HCT116 (cell line): Measurements from ENCODE around the gene RBCK1.

Source experiments
- ATF3 ChIP-seq: IDR thresholded peaks from 2 replicates; pipeline ENCODE4 v1.6.1; 2012
- CTCF ChIP-seq, 3 experiments: fragments of 200-600 bp in 1 of 3; sonication (generic) in 1 of 3; IDR thresholded peaks in 2 of 3; conservative IDR thresholded peaks in 1 of 3; 2 replicates each; pipeline ENCODE4 v1.5.1; 2012 to 2017; ENCODE audit warnings: low read depth in 2 of 3, low read length in 2 of 3, antibody characterized with exemption in 1 of 3, borderline replicate concordance in 1 of 3, control low read depth in 1 of 3, mild to moderate bottlenecking in 1 of 3, mixed read lengths in 1 of 3, mixed run types in 1 of 3, moderate library complexity in 1 of 3; ENCODE audit not compliant: insufficient read depth in 1 of 3
- EZH2 ChIP-seq: fragments of 200-600 bp; sonication (generic); IDR thresholded peaks from 2 replicates; pipeline ENCODE4 v1.6.1; 2017; ENCODE audit warnings: antibody characterized with exemption, mixed run types
- MAX ChIP-seq: IDR thresholded peaks from 2 replicates; pipeline ENCODE4 v1.6.1; 2012
- POLR2A ChIP-seq: IDR thresholded peaks from 2 replicates; pipeline ENCODE4 v1.7.0; 2011; ENCODE audit warnings: borderline replicate concordance; ENCODE audit not compliant: insufficient read depth, insufficient read length; ENCODE audit errors: extremely low read depth
- POLR2AphosphoS5 ChIP-seq: IDR thresholded peaks from 2 replicates; pipeline ENCODE4 v1.6.1; 2011; ENCODE audit warnings: mild to moderate bottlenecking, low read depth, low read length, moderate library complexity
- SIN3A ChIP-seq: IDR thresholded peaks from 2 replicates; pipeline ENCODE4 v1.6.1; 2012; ENCODE audit warnings: low read depth
- SP1 ChIP-seq: IDR thresholded peaks from 2 replicates; pipeline ENCODE4 v1.6.1; 2012; ENCODE audit warnings: low read depth
- ZBTB33 ChIP-seq: IDR thresholded peaks from 2 replicates; pipeline ENCODE4 v1.6.1; 2011; ENCODE audit warnings: mild to moderate bottlenecking, low read length, moderate library complexity; ENCODE audit not compliant: insufficient replicate concordance; ENCODE audit errors: extremely low read depth
- ZNF274 ChIP-seq: fragments of 200-500 bp; sonication (Bioruptor generic); IDR thresholded peaks from 2 replicates; pipeline ENCODE4 v1.6.1; 2014; ENCODE audit warnings: mild to moderate bottlenecking, low read depth, low read length, inconsistent platforms
- TF ChIP-seq, protein P1 (sequence below): IDR thresholded peaks from 2 replicates; pipeline ENCODE4 v1.6.1; 2012; ENCODE audit warnings: low read depth

- no peak for TF ChIP-seq CTCF (IDR thresholded peaks at IDR 0.05 in 2 of 3, conservative IDR thresholded peaks at IDR 0.05 in 1 of 3; ENCODE audit: borderline replicate concordance in 1 of 3, insufficient read depth in 1 of 3, low read depth in 2 of 3, low read length in 2 of 3)
- TF ChIP-seq EZH2 = no peak
- TF ChIP-seq MAX = no peak
- TF ChIP-seq POLR2AphosphoS5 = no peak
- TF ChIP-seq SP1 = no peak
- no peak for TF ChIP-seq POLR2A
- no peak for TF ChIP-seq ZBTB33
- TF ChIP-seq SIN3A = no peak
- no peak for TF ChIP-seq ATF3
- TF ChIP-seq, protein P1, sequence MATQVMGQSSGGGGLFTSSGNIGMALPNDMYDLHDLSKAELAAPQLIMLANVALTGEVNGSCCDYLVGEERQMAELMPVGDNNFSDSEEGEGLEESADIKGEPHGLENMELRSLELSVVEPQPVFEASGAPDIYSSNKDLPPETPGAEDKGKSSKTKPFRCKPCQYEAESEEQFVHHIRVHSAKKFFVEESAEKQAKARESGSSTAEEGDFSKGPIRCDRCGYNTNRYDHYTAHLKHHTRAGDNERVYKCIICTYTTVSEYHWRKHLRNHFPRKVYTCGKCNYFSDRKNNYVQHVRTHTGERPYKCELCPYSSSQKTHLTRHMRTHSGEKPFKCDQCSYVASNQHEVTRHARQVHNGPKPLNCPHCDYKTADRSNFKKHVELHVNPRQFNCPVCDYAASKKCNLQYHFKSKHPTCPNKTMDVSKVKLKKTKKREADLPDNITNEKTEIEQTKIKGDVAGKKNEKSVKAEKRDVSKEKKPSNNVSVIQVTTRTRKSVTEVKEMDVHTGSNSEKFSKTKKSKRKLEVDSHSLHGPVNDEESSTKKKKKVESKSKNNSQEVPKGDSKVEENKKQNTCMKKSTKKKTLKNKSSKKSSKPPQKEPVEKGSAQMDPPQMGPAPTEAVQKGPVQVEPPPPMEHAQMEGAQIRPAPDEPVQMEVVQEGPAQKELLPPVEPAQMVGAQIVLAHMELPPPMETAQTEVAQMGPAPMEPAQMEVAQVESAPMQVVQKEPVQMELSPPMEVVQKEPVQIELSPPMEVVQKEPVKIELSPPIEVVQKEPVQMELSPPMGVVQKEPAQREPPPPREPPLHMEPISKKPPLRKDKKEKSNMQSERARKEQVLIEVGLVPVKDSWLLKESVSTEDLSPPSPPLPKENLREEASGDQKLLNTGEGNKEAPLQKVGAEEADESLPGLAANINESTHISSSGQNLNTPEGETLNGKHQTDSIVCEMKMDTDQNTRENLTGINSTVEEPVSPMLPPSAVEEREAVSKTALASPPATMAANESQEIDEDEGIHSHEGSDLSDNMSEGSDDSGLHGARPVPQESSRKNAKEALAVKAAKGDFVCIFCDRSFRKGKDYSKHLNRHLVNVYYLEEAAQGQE = no peak
- TF ChIP-seq ZNF274 = no peak
These were observed 30.7 kb downstream of the RBCK1 start for GRCh38 chr20:438571-439469.
